Stimulated activated CD4-positive, alpha-beta T cell treated with anti-CD3 and anti-CD28 coated beads, TNF-alpha, amount 100 ng/mL, for 24 hours (primary cell): Measurements from ENCODE around the gene MRM2.
"Not testable (repeated sequence)": the region's sequence is repeated elsewhere in the genome, so short reads cannot be mapped to it uniquely, and the experiment has no call there.

Experiments
- DNase-seq, 3 experiments: peaks; one replicate each; pipeline ENCODE4 v3.0.0-alpha.2; 2020; ENCODE audit warnings: low read depth in 3 of 3

MRM2 gene

GRCh38 chr7:2241580-2242540 lies at the start of gene MRM2, which contains the start of gene NUDT1:
TSS of gene MRM2 (minus strand) at chr7:2242205. CDS start at chr7:2242169, 36 bp downstream.
TSS of gene NUDT1 (plus strand) at chr7:2242226. CDS start at chr7:2244575, 2,349 bp downstream.
- peak; percentile 54 to 75 (median 66) for DNase-seq

- no peak for DNase-seq
Measured at GRCh38 chr7:2290877-2291276, 48.9 kb upstream of the MRM2 start.

GRCh38 chr7:2289621-2290020 lies 47.6 kb upstream of the MRM2 start:
- no peak for DNase-seq

- DNase-seq = no peak
Measured at GRCh38 chr7:2289111-2289586, 47.1 kb upstream of the MRM2 start.

- no peak for DNase-seq
Measured at GRCh38 chr7:2288503-2288902, 46.5 kb upstream of the MRM2 start.

- no peak for DNase-seq
Measured at GRCh38 chr7:2287745-2288144, 45.7 kb upstream of the MRM2 start.

GRCh38 chr7:2283074-2283473 lies 41.1 kb upstream of the MRM2 start:
- DNase-seq = no peak

- DNase-seq = no peak
Measured at GRCh38 chr7:2282185-2282751, 40.3 kb upstream of the MRM2 start.

- no peak for DNase-seq
Measured at GRCh38 chr7:2281541-2281940, 39.5 kb upstream of the MRM2 start.

GRCh38 chr7:2280424-2280823 lies 38.4 kb upstream of the MRM2 start:
- no peak for DNase-seq

GRCh38 chr7:2279896-2280295 lies 37.9 kb upstream of the MRM2 start:
- no peak for DNase-seq

- DNase-seq = no peak
Measured at GRCh38 chr7:2278026-2278425, 36.0 kb upstream of the MRM2 start.

- DNase-seq = no peak
Measured at GRCh38 chr7:2276107-2276506, 34.1 kb upstream of the MRM2 start.

GRCh38 chr7:2275101-2275500 lies 33.1 kb upstream of the MRM2 start:
- DNase-seq = no peak

GRCh38 chr7:2274666-2275065 lies 32.7 kb upstream of the MRM2 start:
- no peak for DNase-seq

GRCh38 chr7:2273866-2274265 lies 31.9 kb upstream of the MRM2 start:
- DNase-seq = no peak

GRCh38 chr7:2272031-2272430 lies 30.0 kb upstream of the MRM2 start:
- no peak for DNase-seq

- DNase-seq = no peak
Measured at GRCh38 chr7:2271273-2272026, 29.4 kb upstream of the MRM2 start.

GRCh38 chr7:2270495-2270894 lies 28.5 kb upstream of the MRM2 start:
- DNase-seq = no peak

GRCh38 chr7:2269991-2270460 lies 28.0 kb upstream of the MRM2 start:
- no peak for DNase-seq

GRCh38 chr7:2269089-2269990 lies 27.3 kb upstream of the MRM2 start:
- not testable (repeated sequence) for DNase-seq
